Stomach (tissue), 4 donors: ENCODE results near the gene SLC3A2.

Source experiments
- EP300 ChIP-seq: sonication (generic); formaldehyde crosslinking; IDR thresholded peaks from one replicate; pipeline ENCODE4 v1.6.1; 2017; ENCODE audit warnings: antibody characterized with exemption
- POLR2A ChIP-seq, 4 donors: fragments of 450-650 bp; IDR thresholded peaks; one replicate each; pipeline ENCODE4 v1.6.1; 2016; ENCODE audit warnings: antibody characterized with exemption in 4 of 4, control low read depth in 2 of 4, mild to moderate bottlenecking in 1 of 4, moderate library complexity in 1 of 4
- POLR2AphosphoS5 ChIP-seq, 3 donors: sonication (generic); formaldehyde crosslinking; IDR thresholded peaks; one replicate each; pipeline ENCODE4 v1.6.1; 2016; ENCODE audit warnings: antibody characterized with exemption in 3 of 3
- TF ChIP-seq, protein P1 (sequence below), 7 experiments: fragments of 450-650 bp in 4 of 7; fragments of 200-600 bp in 3 of 7; sonication (generic) in 3 of 7; IDR thresholded peaks; one replicate each; pipeline ENCODE4 v1.5.1; 2016 to 2019; ENCODE audit warnings: antibody characterized with exemption in 7 of 7, control low read depth in 2 of 7, mild to moderate bottlenecking in 1 of 7

GRCh38 chr11:62844154-62844553 lies 36.5 kb upstream of the SLC3A2 start:
- TF ChIP-seq, protein P1, sequence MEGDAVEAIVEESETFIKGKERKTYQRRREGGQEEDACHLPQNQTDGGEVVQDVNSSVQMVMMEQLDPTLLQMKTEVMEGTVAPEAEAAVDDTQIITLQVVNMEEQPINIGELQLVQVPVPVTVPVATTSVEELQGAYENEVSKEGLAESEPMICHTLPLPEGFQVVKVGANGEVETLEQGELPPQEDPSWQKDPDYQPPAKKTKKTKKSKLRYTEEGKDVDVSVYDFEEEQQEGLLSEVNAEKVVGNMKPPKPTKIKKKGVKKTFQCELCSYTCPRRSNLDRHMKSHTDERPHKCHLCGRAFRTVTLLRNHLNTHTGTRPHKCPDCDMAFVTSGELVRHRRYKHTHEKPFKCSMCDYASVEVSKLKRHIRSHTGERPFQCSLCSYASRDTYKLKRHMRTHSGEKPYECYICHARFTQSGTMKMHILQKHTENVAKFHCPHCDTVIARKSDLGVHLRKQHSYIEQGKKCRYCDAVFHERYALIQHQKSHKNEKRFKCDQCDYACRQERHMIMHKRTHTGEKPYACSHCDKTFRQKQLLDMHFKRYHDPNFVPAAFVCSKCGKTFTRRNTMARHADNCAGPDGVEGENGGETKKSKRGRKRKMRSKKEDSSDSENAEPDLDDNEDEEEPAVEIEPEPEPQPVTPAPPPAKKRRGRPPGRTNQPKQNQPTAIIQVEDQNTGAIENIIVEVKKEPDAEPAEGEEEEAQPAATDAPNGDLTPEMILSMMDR (IDR thresholded peaks at IDR 0.05), result no peak
- no peak for TF ChIP-seq POLR2AphosphoS5 (IDR thresholded peaks at IDR 0.05)
- TF ChIP-seq POLR2A (IDR thresholded peaks at IDR 0.05), result no peak
- TF ChIP-seq EP300, result no peak
